ENCODE measurements around the gene PPP6R1.
A peak's percentile ranks its signal among the peaks of the same experiment; 100 is the strongest.

Gene PPP6R1, protein sequence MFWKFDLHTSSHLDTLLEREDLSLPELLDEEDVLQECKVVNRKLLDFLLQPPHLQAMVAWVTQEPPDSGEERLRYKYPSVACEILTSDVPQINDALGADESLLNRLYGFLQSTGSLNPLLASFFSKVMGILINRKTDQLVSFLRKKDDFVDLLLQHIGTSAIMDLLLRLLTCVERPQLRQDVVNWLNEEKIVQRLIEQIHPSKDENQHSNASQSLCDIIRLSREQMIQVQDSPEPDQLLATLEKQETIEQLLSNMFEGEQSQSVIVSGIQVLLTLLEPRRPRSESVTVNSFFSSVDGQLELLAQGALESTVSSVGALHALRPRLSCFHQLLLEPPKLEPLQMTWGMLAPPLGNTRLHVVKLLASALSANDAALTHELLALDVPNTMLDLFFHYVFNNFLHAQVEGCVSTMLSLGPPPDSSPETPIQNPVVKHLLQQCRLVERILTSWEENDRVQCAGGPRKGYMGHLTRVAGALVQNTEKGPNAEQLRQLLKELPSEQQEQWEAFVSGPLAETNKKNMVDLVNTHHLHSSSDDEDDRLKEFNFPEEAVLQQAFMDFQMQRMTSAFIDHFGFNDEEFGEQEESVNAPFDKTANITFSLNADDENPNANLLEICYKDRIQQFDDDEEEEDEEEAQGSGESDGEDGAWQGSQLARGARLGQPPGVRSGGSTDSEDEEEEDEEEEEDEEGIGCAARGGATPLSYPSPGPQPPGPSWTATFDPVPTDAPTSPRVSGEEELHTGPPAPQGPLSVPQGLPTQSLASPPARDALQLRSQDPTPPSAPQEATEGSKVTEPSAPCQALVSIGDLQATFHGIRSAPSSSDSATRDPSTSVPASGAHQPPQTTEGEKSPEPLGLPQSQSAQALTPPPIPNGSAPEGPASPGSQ

DNA sequence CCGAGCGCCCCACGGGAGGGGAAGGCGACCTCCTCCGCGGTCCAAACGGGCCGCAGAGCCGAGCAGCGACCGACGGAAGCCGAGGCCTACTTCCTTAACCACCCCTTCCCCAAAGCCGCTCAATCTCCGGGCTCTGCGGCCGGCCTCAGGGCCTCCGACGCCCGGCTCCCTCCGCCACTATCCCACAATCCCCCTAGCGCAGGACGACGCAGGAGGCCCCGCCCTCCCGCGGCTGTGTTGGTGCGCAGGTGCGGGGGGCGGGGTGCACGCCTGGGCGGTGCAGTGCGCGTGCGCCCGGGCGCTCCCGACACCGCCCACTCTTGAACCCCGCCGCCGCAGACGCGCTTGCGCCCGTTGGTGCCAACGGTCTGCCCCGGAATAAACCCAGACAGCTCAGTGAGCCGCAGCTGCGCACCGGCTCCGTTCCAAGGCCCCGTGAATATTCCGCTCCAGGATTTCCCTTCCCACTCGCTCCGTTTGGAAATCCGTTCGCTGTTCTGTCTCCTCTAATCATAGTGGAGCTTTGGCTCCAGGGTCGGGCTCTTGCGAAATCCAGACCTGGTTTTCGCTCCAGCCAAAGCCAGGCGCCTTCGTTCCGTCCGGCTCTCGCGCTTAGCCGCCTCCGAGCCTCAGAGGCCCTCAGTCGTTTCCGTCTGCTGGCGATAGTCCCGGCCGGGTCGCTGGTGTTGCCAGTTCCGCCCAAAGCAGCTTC, at the start of gene PPP6R1:
Gene PPP6R1, minus strand, starts transcription at position 190 of the 712 bp plus-strand sequence. CDS start 11,914 bp downstream, outside the sequence.
- ChIA-PET POLR2A (interaction anchor here (0.8 to 2.1 kb wide), 3 partner anchors 18 to 148 kb away, joined by 4 to 8 read pairs (median 7); partner anchors contain the start of gene UBE2S), CTCF (interaction anchor here (1.1 to 2.1 kb wide), 6 partner anchors 8 to 245 kb away, joined by 3 to 5 read pairs (median 5); no protein-coding TSS in a partner anchor)
- DNase-seq (ENCODE audit: extremely low spot score): peak; percentile 97
- TF ChIP-seq, protein P1, sequence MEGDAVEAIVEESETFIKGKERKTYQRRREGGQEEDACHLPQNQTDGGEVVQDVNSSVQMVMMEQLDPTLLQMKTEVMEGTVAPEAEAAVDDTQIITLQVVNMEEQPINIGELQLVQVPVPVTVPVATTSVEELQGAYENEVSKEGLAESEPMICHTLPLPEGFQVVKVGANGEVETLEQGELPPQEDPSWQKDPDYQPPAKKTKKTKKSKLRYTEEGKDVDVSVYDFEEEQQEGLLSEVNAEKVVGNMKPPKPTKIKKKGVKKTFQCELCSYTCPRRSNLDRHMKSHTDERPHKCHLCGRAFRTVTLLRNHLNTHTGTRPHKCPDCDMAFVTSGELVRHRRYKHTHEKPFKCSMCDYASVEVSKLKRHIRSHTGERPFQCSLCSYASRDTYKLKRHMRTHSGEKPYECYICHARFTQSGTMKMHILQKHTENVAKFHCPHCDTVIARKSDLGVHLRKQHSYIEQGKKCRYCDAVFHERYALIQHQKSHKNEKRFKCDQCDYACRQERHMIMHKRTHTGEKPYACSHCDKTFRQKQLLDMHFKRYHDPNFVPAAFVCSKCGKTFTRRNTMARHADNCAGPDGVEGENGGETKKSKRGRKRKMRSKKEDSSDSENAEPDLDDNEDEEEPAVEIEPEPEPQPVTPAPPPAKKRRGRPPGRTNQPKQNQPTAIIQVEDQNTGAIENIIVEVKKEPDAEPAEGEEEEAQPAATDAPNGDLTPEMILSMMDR (IDR thresholded peaks at IDR 0.05; ENCODE audit: control extremely low read depth, extremely low read depth, low read depth, missing control alignments): no peak

DNA sequence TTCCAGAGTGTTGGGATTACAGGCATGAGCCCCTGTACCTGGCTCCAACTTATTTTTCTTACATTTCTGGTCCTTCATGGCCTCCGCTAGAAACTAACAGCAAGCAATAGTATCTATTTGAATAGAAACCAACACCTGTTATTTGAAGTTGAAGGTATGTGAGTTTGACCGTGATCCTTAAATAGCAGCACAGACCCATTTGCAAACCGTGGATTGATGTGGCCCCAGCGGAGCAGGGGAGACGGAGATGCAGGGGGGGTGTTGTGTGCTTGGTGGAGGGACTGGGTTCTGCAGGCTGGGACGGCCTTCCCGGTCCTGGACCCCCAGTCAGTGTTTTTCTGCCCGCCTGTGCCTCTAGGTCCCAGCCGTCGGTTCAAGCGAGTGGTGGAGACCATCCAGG, 49.5 kb upstream of the PPP6R1 start:
- no peak for DNase-seq (ENCODE audit: extremely low spot score)
- POLR2A ChIA-PET: no interaction called here
- TF ChIP-seq, protein P1 (IDR thresholded peaks at IDR 0.05; ENCODE audit: control extremely low read depth, extremely low read depth, low read depth, missing control alignments): no peak
- CTCF ChIA-PET: no interaction called here

DNA sequence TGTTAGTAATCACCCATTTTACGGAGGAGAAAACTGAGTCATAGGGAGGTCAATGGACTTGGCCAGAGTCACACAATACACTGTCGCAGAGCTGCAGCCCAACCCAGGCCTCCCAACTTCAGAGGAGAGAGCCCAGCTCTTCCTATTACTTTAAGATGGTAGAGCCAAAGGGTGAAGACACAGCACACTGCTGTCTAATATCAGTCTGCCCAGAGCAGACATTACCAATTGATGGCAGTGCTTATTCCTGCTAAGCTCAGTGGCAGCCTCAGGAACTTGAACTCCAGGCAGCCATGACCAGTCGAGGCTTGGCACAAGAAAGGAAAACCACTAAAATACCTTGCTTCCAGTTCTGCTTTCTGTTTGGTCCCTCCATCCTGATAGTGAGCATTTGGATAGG, 47.9 kb upstream of the PPP6R1 start:
- TF ChIP-seq, protein P1 (IDR thresholded peaks at IDR 0.05; ENCODE audit: control extremely low read depth, extremely low read depth, low read depth, missing control alignments): no peak
- no peak for DNase-seq (ENCODE audit: extremely low spot score)
- POLR2A ChIA-PET: no interaction called here
- CTCF ChIA-PET: interaction anchor here (1.0 to 1.3 kb wide), 2 partner anchors 10 to 32 kb away, joined by 3 to 4 read pairs; no protein-coding TSS in a partner anchor

DNA sequence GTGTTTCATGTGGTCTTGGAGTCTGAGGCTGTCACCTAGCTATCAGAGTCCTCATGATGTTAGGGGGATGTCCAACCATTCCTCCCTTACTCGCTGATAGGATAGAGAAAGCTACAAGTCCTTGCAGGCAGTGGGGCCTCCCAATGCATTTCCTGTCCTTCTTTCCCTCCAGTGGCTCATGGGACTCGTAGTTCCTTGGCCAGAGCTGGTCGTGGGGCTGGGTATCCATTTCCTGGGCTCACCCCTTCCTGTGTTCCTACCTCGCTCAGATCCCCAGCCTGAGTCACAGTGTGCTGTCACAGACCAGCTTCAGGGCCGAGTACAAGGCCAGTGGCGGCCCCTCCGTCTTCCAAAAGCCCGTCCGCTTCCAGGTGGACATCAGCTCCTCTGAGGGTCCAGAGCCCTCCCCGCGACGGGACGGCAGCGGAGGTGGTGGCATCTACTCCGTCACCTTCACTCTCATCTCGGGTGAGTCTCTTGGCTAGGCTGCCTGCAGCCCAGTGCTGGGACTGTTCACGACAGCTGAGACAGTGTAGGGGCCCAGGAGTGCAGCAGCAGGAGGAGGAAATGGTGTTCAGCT, 47.3 kb upstream of the PPP6R1 start:
- ChIA-PET POLR2A (no interaction called here), CTCF (interaction anchor here (1.0 to 1.3 kb wide), 2 partner anchors 11 to 33 kb away, joined by 3 to 4 read pairs; no protein-coding TSS in a partner anchor)
- DNase-seq (ENCODE audit: extremely low spot score): no peak
- TF ChIP-seq, protein P1 (IDR thresholded peaks at IDR 0.05; ENCODE audit: control extremely low read depth, extremely low read depth, low read depth, missing control alignments): no peak

DNA sequence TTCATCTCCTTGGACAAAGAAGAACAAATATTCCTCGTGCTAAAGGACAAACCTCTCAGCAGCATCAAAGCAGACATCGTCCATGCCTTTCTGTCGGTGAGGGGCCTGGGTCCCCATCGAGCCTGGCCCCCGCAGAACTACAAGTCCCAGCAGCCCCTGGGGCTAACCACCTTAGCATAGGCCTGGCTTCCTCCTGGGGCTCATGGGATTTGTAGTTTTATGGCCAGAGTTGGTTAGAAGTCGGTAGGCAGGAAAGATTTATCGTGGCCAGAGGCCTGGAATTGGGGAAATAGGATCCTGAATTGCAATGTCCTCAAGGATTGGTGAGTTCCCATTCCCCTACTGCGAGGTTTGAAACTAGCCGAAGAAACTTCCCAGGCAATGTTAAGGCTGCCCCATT, 46.7 kb upstream of the PPP6R1 start:
- ChIA-PET CTCF (no interaction called here), POLR2A (no interaction called here)
- DNase-seq (ENCODE audit: extremely low spot score): peak; percentile 65
- TF ChIP-seq, protein P1 (IDR thresholded peaks at IDR 0.05; ENCODE audit: control extremely low read depth, extremely low read depth, low read depth, missing control alignments): no peak
